H9 (cell line): ENCODE data around the gene CNPPD1. TPM values are rescaled to one million over a fixed set of nuclear protein-coding genes. Genes with fewer than 3 reads are reported as not detected.
A peak's percentile ranks its signal among the peaks of the same experiment; 100 is the strongest.

ENCODE experiments used
- DNase-seq: peaks from one replicate; pipeline ENCODE4 v3.0.0-alpha.2; 2017
- H2AFZ ChIP-seq: one replicate; pipeline ENCODE4 v1.6.1; 2013; ENCODE audit warnings: mild to moderate bottlenecking, low read length, control low read depth, moderate library complexity
- H2AK5ac ChIP-seq: 2 replicates; pipeline ENCODE4 v1.6.1; 2013; ENCODE audit warnings: low read length, control low read depth, mixed read lengths; ENCODE audit not compliant: insufficient read length
- H2BK120ac ChIP-seq: one replicate; pipeline ENCODE4 v1.6.1; 2013; ENCODE audit warnings: low read depth, mild to moderate bottlenecking, low read length, control low read depth, inconsistent platforms; ENCODE audit not compliant: poor library complexity, severe bottlenecking
- H2BK12ac ChIP-seq: 2 replicates; pipeline ENCODE4 v1.6.1; 2013; ENCODE audit warnings: low read length, control low read depth, mixed read lengths, low read depth; ENCODE audit not compliant: insufficient read length
- H2BK15ac ChIP-seq: 2 replicates; pipeline ENCODE4 v1.6.1; 2013; ENCODE audit warnings: low read depth, low read length, control low read depth
- H2BK20ac ChIP-seq: one replicate; pipeline ENCODE4 v1.6.1; 2013; ENCODE audit warnings: low read depth, mild to moderate bottlenecking, low read length, control low read depth, inconsistent platforms; ENCODE audit not compliant: poor library complexity, severe bottlenecking
- H2BK5ac ChIP-seq: 2 replicates; pipeline ENCODE4 v1.6.1; 2013; ENCODE audit warnings: low read length, control low read depth, mixed read lengths; ENCODE audit not compliant: insufficient read length
- H3K14ac ChIP-seq: 2 replicates; pipeline ENCODE4 v1.6.1; 2013; ENCODE audit warnings: low read length, control low read depth; ENCODE audit not compliant: insufficient read depth
- H3K18ac ChIP-seq: 2 replicates; pipeline ENCODE4 v1.6.1; 2013; ENCODE audit warnings: low read depth, mild to moderate bottlenecking, mixed read lengths, low read length, control low read depth; ENCODE audit not compliant: insufficient read length
- H3K23ac ChIP-seq: 2 replicates; pipeline ENCODE4 v1.6.1; 2013; ENCODE audit warnings: low read length, control low read depth, mixed read lengths, low read depth; ENCODE audit not compliant: insufficient read length
- H3K23me2 ChIP-seq: 2 replicates; pipeline ENCODE4 v1.6.1; 2013; ENCODE audit warnings: low read depth, mild to moderate bottlenecking, mixed read lengths, low read length, control low read depth; ENCODE audit not compliant: insufficient read length, poor library complexity, severe bottlenecking
- H3K27ac ChIP-seq: 2 replicates; pipeline ENCODE4 v1.5.1; 2013; ENCODE audit warnings: low read length, control low read depth, mixed read lengths, low read depth; ENCODE audit not compliant: insufficient read length
- H3K27me3 ChIP-seq: 2 replicates; pipeline ENCODE4 v1.6.1; 2013; ENCODE audit warnings: low read length, control low read depth, inconsistent platforms; ENCODE audit not compliant: insufficient read depth
- H3K4ac ChIP-seq: 2 replicates; pipeline ENCODE4 v1.6.1; 2013; ENCODE audit warnings: low read depth, mild to moderate bottlenecking, control low read depth, inconsistent platforms, low read length, moderate library complexity
- H3K4me1 ChIP-seq: 2 replicates; pipeline ENCODE4 v1.6.1; 2013; ENCODE audit warnings: low read length, control low read depth, inconsistent platforms; ENCODE audit not compliant: insufficient read depth
- H3K4me2 ChIP-seq: 2 replicates; pipeline ENCODE4 v1.6.1; 2013; ENCODE audit warnings: low read length, control low read depth, mixed read lengths; ENCODE audit not compliant: insufficient read length, insufficient read depth
- H3K56ac ChIP-seq: 2 replicates; pipeline ENCODE4 v1.6.1; 2013; ENCODE audit warnings: low read depth, mild to moderate bottlenecking, mixed read lengths, low read length, control low read depth; ENCODE audit not compliant: insufficient read length
- H3K79me1 ChIP-seq: 2 replicates; pipeline ENCODE4 v1.6.1; 2013; ENCODE audit warnings: low read depth, mild to moderate bottlenecking, moderate library complexity, low read length, control low read depth, inconsistent platforms; ENCODE audit not compliant: insufficient read depth, poor library complexity, severe bottlenecking
- H3K79me2 ChIP-seq: 2 replicates; pipeline ENCODE4 v1.6.1; 2013; ENCODE audit warnings: low read length, control low read depth, inconsistent platforms; ENCODE audit not compliant: insufficient read depth
- H3K9ac ChIP-seq: 2 replicates; pipeline ENCODE4 v1.6.1; 2013; ENCODE audit warnings: low read length, control low read depth, mixed read lengths; ENCODE audit not compliant: insufficient read length; ENCODE audit errors: extremely low read depth
- H3K9me3 ChIP-seq: one replicate; pipeline ENCODE4 v1.6.1; 2013; ENCODE audit warnings: low read depth, low read length, inconsistent platforms; ENCODE audit not compliant: control insufficient read depth
- H3T11ph ChIP-seq: one replicate; pipeline ENCODE4 v1.6.1; 2013; ENCODE audit warnings: mild to moderate bottlenecking, low read length, control low read depth, inconsistent platforms
- H4K20me1 ChIP-seq: one replicate; pipeline ENCODE4 v1.6.1; 2013; ENCODE audit not compliant: control insufficient read depth, insufficient read length, insufficient read depth
- H4K5ac ChIP-seq: 2 replicates; pipeline ENCODE4 v1.6.1; 2013; ENCODE audit warnings: low read depth, mild to moderate bottlenecking, mixed read lengths, low read length, control low read depth; ENCODE audit not compliant: insufficient read length
- H4K8ac ChIP-seq: replicated peaks from 2 replicates; pipeline ENCODE4 v1.6.1; 2013; ENCODE audit warnings: low read length, control low read depth, mixed read lengths, low read depth; ENCODE audit not compliant: insufficient read length
- H4K91ac ChIP-seq: 2 replicates; pipeline ENCODE4 v1.6.1; 2013; ENCODE audit warnings: low read depth, mild to moderate bottlenecking, moderate library complexity, mixed read lengths, low read length, control low read depth; ENCODE audit not compliant: insufficient read length
- H3K27ac Mint-ChIP-seq, 3 experiments: 2 replicates in 2 of 3; 3 replicates in 1 of 3; pipeline ENCODE4 v1.8.0; 2020 to 2021; ENCODE audit warnings: mixed read lengths in 3 of 3, mild to moderate bottlenecking in 1 of 3, moderate library complexity in 1 of 3
- H3K27me3 Mint-ChIP-seq: 2 replicates; pipeline ENCODE4 v1.8.0; 2021; ENCODE audit warnings: low read depth, mild to moderate bottlenecking, moderate library complexity, mixed read lengths
- H3K36me3 Mint-ChIP-seq, 3 experiments: 2 replicates in 2 of 3; 3 replicates in 1 of 3; pipeline ENCODE4 v1.8.0; 2020 to 2021; ENCODE audit warnings: low read depth in 3 of 3, mixed read lengths in 3 of 3; ENCODE audit not compliant: insufficient read depth in 1 of 3
- H3K4me1 Mint-ChIP-seq, 2 experiments: 2 replicates each; pipeline ENCODE4 v1.8.0; 2020; ENCODE audit warnings: mixed read lengths in 2 of 2
- H3K4me3 Mint-ChIP-seq, 2 experiments: 2 replicates in 1 of 2; 3 replicates in 1 of 2; pipeline ENCODE4 v1.8.0; 2020 to 2021; ENCODE audit warnings: mild to moderate bottlenecking in 2 of 2, mixed read lengths in 2 of 2, moderate library complexity in 1 of 2
- H3K9me3 Mint-ChIP-seq, 2 experiments: 2 replicates in 1 of 2; 3 replicates in 1 of 2; pipeline ENCODE4 v1.8.0; 2020; ENCODE audit warnings: mild to moderate bottlenecking in 2 of 2, mixed read lengths in 2 of 2, moderate library complexity in 1 of 2
- WGBS: extraction: QIAGEN DNeasy Blood & Tissue Kit; methylation state at CpG from one replicate; pipeline ENCODE4 v1.1.7; 2013; ENCODE audit warnings: missing lambda C conversion rate, low lambda C conversion rate, mixed read lengths; ENCODE audit not compliant: insufficient read length; ENCODE audit errors: extremely low coverage; 5-methylcytosine and 5-hydroxymethylcytosine counted together
- total RNA-seq: library from RNA; stranded (reverse); gene quantifications from 2 replicates; pipeline ENCODE4 v1.2.1, GENCODE V29; 2021
- TF ChIP-seq, protein P1 (sequence below): fragments of 200-600 bp; sonication (generic); conservative IDR thresholded peaks from 3 replicates; pipeline ENCODE4 v1.8.0; 2021; ENCODE audit warnings: antibody characterized with exemption, mild to moderate bottlenecking

The CNPPD1 gene
- total RNA-seq, 1 experiment from 2014 or later: 33.0 TPM

DNA sequence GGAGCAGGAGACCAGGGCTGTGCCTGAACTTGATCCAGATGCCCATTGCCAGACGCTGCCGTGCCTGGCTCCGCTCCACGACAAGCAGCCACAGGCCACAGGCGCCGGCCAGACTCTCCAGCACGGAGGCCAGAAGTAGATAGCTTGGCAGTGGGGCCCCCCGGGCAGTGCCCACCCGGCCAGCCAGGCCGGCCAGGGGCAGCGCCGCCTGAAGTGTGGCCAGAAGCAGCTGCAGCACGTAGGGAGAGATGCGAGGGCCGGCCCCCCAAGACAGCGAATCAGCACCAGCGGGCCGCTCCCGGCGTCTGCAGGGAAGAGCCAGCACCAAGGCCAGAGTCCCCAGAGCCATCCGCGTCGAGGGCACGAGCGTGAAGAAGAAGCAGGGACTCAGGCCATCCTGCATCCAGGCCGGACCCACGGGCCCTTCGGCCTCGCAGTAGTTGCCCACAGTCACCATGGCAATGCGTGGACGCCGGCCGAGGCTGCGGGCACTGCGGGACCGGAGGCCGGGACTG is 41.5 kb upstream of the CNPPD1 start:
- Histone ChIP-seq H3K23me2 (peaks cover 7% of the 10 kb centered on the region), H4K5ac (no peak overlapping the region), H3K18ac (peak overlapping the region; percentile 29), H2BK12ac (no peak overlapping the region), H4K91ac (no peak overlapping the region), H3K4me2 (peak overlapping the region; percentile 75), H3K27ac (no peak overlapping the region), H2AFZ (no peak overlapping the region), H3K9ac (peak overlapping the region; percentile 72), H2BK15ac (no peak overlapping the region), H2BK5ac (no peak overlapping the region), H3K4ac (no peak overlapping the region), H3T11ph (no peak overlapping the region), H2BK120ac (no peak overlapping the region), H4K20me1 (no peaks in the 10 kb centered on the region), H3K4me1 (no peaks in the 10 kb centered on the region), H3K23ac (no peak overlapping the region), H3K79me2 (no peaks in the 10 kb centered on the region), H3K79me1 (no peaks in the 10 kb centered on the region), H3K14ac (no peak overlapping the region), H4K8ac (no peak overlapping the region), H3K56ac (no peak overlapping the region), H2BK20ac (no peak overlapping the region), H2AK5ac (no peak overlapping the region), H3K9me3 (no peaks in the 10 kb centered on the region), H3K27me3 (no peaks in the 10 kb centered on the region)
- Mint-ChIP-seq H3K36me3 (peaks cover 23 to 59% (median 53%) of the 10 kb centered on the region in 3 experiments), H3K4me3 (peak overlapping the region; percentile 85 to 91), H3K4me1 (peaks cover 19 to 23% of the 10 kb centered on the region in 2 experiments), H3K27ac (peak overlapping the region; percentile 66 to 97 (median 79); a peak in 4 of 7 replicates), H3K27me3 (peaks cover 3% of the 10 kb centered on the region; the same call in 1 of the 2 replicates), H3K9me3 (no peaks in the 10 kb centered on the region)
- WGBS: no CpG with 5 or more reads among the region's 37 CpGs
- DNase-seq: peak; percentile 84
- TF ChIP-seq, protein P1, sequence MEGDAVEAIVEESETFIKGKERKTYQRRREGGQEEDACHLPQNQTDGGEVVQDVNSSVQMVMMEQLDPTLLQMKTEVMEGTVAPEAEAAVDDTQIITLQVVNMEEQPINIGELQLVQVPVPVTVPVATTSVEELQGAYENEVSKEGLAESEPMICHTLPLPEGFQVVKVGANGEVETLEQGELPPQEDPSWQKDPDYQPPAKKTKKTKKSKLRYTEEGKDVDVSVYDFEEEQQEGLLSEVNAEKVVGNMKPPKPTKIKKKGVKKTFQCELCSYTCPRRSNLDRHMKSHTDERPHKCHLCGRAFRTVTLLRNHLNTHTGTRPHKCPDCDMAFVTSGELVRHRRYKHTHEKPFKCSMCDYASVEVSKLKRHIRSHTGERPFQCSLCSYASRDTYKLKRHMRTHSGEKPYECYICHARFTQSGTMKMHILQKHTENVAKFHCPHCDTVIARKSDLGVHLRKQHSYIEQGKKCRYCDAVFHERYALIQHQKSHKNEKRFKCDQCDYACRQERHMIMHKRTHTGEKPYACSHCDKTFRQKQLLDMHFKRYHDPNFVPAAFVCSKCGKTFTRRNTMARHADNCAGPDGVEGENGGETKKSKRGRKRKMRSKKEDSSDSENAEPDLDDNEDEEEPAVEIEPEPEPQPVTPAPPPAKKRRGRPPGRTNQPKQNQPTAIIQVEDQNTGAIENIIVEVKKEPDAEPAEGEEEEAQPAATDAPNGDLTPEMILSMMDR: no peak
